GM18519 (cell line): Measurements from ENCODE around the gene DYNLT5.
"Not testable (repeated sequence)": the region's sequence is repeated elsewhere in the genome, so short reads cannot be mapped to it uniquely, and the experiment has no call there.

Source experiments
- ATAC-seq: cut with Tn5 transposase; IDR thresholded peaks from one replicate; pipeline ENCODE4 v1.9.1; 2021; ENCODE audit warnings: mild to moderate bottlenecking, moderate library complexity; ENCODE audit not compliant: unreplicated experiment, low FRiP score

The DYNLT5 gene

DNA sequence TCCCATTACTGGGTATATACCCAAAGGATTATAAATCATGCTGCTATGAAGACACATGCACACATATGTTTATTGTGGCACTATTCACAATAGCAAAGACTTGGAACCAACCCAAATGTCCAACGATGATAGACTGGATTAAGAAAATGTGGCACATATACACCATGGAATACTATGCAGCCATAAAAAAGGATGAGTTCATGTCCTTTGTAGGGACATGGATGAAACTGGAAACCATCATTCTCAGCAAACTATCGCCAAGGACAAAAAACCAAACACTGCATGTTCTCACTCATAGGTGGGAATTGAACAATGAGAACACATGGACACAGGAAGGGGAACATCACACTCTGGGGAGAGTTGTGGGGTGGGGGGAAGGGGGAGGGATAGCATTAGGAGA is 33.5 kb downstream of the DYNLT5 start:
- ATAC-seq, result not testable (repeated sequence)

DNA sequence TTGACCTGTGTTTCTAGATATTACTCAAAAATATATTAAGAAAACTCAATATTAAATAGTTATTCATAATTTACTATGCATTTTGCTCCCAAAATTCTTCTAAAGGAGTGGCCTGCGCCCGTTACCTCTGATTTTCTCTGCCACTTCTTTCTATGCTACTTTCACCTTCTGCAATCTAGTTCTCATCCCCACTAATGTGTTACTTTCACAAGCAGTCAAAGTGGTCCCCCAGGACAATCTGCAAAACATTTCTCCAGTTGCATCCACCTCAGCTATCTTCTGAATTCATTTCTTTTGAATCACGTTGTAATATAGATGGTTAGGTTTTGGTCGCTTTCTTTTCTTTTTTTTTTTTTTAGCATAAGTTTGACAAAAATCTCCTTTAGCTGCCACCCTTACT is 35.4 kb downstream of the DYNLT5 start:
- ATAC-seq, result no peak

DNA sequence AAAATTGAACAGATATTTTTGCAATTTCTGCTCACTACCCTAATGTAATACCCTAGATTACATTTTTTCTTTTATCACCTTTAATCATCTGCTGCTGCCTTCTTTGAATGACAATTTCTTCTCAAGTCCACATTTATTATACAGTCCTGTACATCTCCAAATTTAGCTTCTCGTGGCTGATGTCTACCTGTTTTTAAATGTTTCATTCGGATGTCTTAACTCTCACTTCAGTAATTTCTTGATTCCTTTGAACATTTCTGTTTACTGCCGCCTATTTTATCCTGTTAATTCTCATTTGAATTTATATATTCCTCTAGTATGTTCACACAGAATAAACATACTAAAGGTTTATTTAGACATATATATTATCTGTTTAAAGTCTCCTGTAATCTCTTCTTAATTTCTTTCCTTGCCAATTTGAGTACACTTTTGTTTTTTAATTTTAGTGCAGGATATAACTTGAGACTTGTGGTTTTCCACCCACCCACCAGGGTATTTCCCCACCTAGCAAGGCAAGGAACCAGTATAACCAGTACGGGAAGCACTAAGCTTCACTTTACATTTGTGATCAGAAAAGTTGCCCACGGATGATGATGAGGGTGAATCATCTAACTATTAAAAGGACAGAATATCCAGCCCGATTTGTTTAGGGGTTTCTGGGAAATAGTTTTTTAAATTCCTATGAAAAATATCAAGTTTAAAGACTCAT is 36.1 kb downstream of the DYNLT5 start:
- peak; percentile 63 for ATAC-seq

GRCh38 chr1:66791621-66792610 is 39.7 kb downstream of the DYNLT5 start:
- ATAC-seq, result no peak

- not testable (repeated sequence) for ATAC-seq
These were observed 43.6 kb downstream of the DYNLT5 start for GRCh38 chr1:66795839-66796238.

DNA sequence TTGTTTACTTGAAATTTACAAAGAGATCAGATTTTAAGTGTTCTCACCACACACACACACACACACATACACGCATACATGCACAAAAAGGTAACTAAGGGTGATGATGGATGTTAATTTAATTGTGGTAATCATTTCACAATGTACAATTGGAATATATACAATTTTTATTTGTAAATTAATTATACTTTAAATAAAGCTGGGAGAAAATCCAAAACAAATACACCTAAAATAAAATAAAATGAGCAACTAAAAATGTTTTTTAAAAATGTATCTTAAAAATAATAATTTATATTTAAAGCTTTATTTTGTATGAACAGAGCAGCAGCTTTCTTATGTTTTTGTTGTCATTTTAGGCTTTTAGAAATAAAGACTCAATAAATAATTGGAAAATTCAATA is 57.0 kb downstream of the DYNLT5 start:
- ATAC-seq, result no peak

DNA sequence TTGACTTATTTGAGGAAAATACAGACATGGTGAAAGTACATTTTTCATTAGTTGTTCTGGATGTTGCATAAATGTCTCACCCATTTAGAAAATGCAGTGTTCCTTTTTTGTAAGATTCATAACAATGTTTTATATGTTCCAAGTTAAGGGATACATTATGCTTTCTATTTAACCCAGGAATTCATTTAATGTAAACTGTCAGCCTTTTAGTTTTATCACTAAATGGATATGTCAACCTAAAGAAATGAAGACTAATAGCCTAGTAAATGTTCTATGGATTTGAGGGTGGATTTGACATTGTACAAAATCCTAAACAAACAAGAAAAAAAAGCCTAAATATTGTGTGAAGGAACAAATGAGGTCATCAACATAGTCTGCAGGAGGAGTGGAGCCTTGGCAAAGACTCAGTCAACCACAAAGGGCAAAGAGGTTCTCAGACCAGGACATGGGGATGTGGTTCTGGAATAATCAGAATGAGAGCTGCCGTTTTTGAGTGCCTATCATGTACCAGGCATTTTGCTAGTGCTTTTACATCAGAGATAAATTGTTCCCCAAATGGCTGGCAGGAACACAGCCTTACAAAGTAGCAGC is 57.6 kb downstream of the DYNLT5 start:
- no peak for ATAC-seq

- ATAC-seq, result no peak
These were observed 72.5 kb downstream of the DYNLT5 start for GRCh38 chr1:66824771-66825170.
